Mucosa of stomach (tissue), 1 donor: ENCODE results near the gene CBLB.
"Not testable (repeated sequence)": the region's sequence is repeated elsewhere in the genome, so short reads cannot be mapped to it uniquely, and the experiment has no call there.

Experiments
- H3K27me3 ChIP-seq: one replicate; pipeline ENCODE4 v1.7.0; 2013; ENCODE audit warnings: mild to moderate bottlenecking, low read length; ENCODE audit not compliant: control insufficient read depth, insufficient read depth
- H3K36me3 ChIP-seq: one replicate; pipeline ENCODE4 v1.7.0; 2013; ENCODE audit warnings: low read length; ENCODE audit not compliant: control insufficient read depth, insufficient read depth
- H3K4me1 ChIP-seq: one replicate; pipeline ENCODE4 v1.7.0; 2013; ENCODE audit warnings: mild to moderate bottlenecking, low read length; ENCODE audit not compliant: control insufficient read depth, insufficient read depth
- H3K4me3 ChIP-seq: one replicate; pipeline ENCODE4 v1.7.0; 2013; ENCODE audit warnings: low read length
- H3K9ac ChIP-seq: one replicate; pipeline ENCODE4 v1.7.0; 2013; ENCODE audit warnings: mild to moderate bottlenecking, low read length, moderate library complexity
- H3K9me3 ChIP-seq: one replicate; pipeline ENCODE4 v1.7.0; 2013; ENCODE audit warnings: mild to moderate bottlenecking, low read length, moderate library complexity; ENCODE audit not compliant: control insufficient read depth
- donor health status: Pancreatic carcinoma.

CBLB gene

GRCh38 chr3:105770410-105770809, 98.4 kb downstream of the CBLB start:
- no peaks in the 10 kb centered on the region for H3K9me3 ChIP-seq
- no peaks in the 10 kb centered on the region for H3K36me3 ChIP-seq
- H3K4me3 ChIP-seq = no peak overlapping the region
- H3K4me1 ChIP-seq = peaks cover 6% of the 10 kb centered on the region
- H3K9ac ChIP-seq = no peak overlapping the region
- no peaks in the 10 kb centered on the region for H3K27me3 ChIP-seq

DNA sequence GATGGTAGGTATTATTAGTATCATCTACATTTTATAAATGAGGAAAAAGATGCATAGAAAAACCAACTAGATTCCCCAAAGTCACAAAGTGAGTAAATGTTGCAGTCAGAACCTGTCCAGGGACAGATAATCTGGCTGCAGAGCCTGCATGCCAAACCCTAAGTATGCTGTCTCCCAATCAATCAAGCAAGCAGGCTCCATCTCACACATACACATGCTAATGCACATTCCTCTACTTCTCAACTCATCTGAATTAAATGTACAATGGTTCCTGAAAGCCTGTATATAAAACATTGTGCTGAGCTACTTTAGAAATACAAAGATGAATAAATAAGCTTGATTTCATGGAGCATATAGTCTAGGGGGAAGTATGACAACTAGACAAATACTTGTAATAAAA, 101.0 kb downstream of the CBLB start:
- H3K4me3 ChIP-seq = no peak overlapping the region
- H3K9me3 ChIP-seq = no peaks in the 10 kb centered on the region
- H3K9ac ChIP-seq = no peak overlapping the region
- no peaks in the 10 kb centered on the region for H3K27me3 ChIP-seq
- H3K4me1 ChIP-seq = peaks cover 6% of the 10 kb centered on the region
- no peaks in the 10 kb centered on the region for H3K36me3 ChIP-seq

GRCh38 chr3:105767216-105767615, 101.6 kb downstream of the CBLB start:
- Histone ChIP-seq H3K36me3 (no peaks in the 10 kb centered on the region), H3K9me3 (no peaks in the 10 kb centered on the region), H3K4me1 (peaks cover 6% of the 10 kb centered on the region), H3K4me3 (no peak overlapping the region), H3K27me3 (no peaks in the 10 kb centered on the region), H3K9ac (no peak overlapping the region)

- Histone ChIP-seq H3K9ac (no peak overlapping the region), H3K27me3 (no peaks in the 10 kb centered on the region), H3K36me3 (no peaks in the 10 kb centered on the region), H3K4me3 (no peak overlapping the region), H3K4me1 (peaks cover 6% of the 10 kb centered on the region), H3K9me3 (no peaks in the 10 kb centered on the region)
These were observed 103.5 kb downstream of the CBLB start for GRCh38 chr3:105765308-105765639.

DNA sequence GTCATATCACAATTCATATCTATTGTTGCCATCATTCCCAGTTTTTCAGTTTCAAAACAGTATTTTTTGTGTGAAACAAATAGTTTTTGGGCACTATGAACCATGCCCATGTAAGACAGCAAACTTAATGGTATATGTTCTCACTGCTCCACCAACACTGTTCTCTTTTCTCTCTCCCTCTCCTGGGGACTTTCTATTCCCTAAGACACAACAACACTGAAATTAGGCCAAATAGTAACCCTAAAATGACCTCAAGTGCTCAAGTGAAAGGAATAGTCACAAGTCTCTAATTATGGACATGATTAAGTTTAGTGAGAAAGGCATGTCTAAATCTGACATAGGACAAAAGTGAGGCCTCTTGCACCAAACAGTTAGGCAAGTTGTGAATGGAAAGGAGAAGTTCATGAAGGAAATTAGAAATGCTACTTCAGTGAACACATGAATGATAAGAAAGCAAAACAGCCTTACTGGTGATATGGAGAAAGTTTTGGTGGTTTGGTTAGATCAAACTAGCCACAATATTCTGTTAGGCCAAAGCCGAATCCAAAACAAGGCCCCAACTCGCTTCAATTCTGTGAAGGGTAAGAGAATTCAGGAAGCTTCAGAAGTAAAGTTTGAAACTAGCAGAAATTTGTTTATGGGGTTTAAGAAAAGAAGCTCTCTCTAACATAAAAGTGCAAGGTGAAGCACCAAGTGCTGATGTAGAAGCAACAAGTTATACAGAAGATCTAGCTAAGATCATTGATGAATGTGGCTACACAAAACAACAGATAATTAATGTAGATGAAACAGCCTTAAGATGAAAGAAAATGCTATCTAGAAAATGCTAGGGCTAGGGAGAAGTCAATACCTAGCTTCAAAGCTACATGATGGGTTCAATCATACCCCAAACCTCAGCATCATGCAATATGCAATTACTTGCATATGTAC, 104.2 kb downstream of the CBLB start:
- H3K4me1 ChIP-seq = peaks cover 6% of the 10 kb centered on the region
- H3K9me3 ChIP-seq = no peaks in the 10 kb centered on the region
- H3K27me3 ChIP-seq = no peaks in the 10 kb centered on the region
- no peak overlapping the region for H3K9ac ChIP-seq
- no peaks in the 10 kb centered on the region for H3K36me3 ChIP-seq
- H3K4me3 ChIP-seq = no peak overlapping the region

GRCh38 chr3:105763659-105764036, 105.2 kb downstream of the CBLB start:
- Histone ChIP-seq H3K4me1 (peaks cover 6% of the 10 kb centered on the region), H3K36me3 (no peaks in the 10 kb centered on the region), H3K4me3 (no peak overlapping the region), H3K9me3 (no peaks in the 10 kb centered on the region), H3K27me3 (no peaks in the 10 kb centered on the region), H3K9ac (no peak overlapping the region)

- no peak overlapping the region for H3K9ac ChIP-seq
- H3K4me1 ChIP-seq = peaks cover 6% of the 10 kb centered on the region
- H3K4me3 ChIP-seq = no peak overlapping the region
- H3K9me3 ChIP-seq = no peaks in the 10 kb centered on the region
- no peaks in the 10 kb centered on the region for H3K36me3 ChIP-seq
- H3K27me3 ChIP-seq = no peaks in the 10 kb centered on the region
These were observed 105.8 kb downstream of the CBLB start for GRCh38 chr3:105762749-105763658.

- H3K9ac ChIP-seq, H3K9me3 ChIP-seq, H3K27me3 ChIP-seq, H3K36me3 ChIP-seq, H3K4me3 ChIP-seq, H3K4me1 ChIP-seq: not testable (repeated sequence)
These were observed 106.6 kb downstream of the CBLB start for GRCh38 chr3:105762214-105762613.

DNA sequence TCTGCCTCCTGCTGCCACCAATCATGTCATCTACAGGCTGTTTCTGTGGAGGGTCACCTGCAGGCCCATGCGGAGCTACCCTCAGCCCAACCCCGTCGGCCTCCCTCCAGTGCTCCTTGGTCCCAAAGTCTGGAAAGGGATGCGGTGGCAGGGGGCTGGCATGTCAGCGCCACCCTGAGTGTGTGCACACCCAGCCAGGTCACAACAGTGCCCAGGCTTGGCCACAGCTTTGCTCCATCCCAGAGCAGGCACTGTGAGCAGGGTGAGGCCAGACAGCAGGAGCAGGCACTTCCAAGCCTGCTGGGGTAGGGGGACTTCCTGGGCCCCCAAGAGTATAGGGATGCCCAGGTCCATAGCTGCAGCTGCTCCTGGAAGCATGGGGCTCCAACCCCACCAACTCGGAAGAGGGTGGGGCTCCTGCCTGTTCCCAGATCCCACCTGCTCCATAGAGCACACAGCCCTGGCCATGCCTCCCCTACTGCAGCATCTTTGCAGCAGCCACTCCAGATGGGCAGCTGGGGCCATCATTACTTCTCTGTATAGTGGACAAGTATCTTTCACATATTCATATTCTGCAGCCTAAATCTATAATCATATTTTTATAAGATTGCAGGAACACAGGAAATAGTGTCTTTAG, 109.3 kb downstream of the CBLB start:
- Histone ChIP-seq H3K4me3 (no peak overlapping the region), H3K27me3 (no peaks in the 10 kb centered on the region), H3K9ac (no peak overlapping the region)

DNA sequence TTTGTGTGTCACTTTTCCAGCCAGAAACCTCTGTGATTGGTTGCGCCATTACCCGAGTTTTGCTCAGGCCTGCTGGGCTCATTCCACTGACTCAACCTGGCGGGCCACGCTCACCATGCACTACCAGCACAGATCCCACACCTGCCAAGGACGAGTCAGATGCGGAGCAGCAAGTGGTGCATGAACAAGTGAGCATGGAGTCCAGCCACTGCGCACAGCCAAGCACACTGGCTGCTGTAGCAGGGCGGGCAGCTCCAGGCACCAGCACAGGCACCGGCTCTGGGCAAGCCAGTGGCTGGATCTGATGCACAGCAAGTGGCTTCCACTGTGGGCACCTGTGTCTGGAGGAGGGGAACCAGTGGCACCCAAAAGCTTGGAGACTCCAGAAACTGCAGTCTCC, 110.4 kb downstream of the CBLB start:
- no peak overlapping the region for H3K4me3 ChIP-seq
- peaks cover 4% of the 10 kb centered on the region for H3K4me1 ChIP-seq
- H3K27me3 ChIP-seq = no peaks in the 10 kb centered on the region
- no peaks in the 10 kb centered on the region for H3K9me3 ChIP-seq
- no peak overlapping the region for H3K9ac ChIP-seq
- no peaks in the 10 kb centered on the region for H3K36me3 ChIP-seq

More for the DNA sequence above, 109.3 kb downstream of the CBLB start:
- no peaks in the 10 kb centered on the region for H3K9me3 ChIP-seq
- H3K4me1 ChIP-seq = no peaks in the 10 kb centered on the region
- no peaks in the 10 kb centered on the region for H3K36me3 ChIP-seq

- Histone ChIP-seq H3K4me1 (peaks cover 4% of the 10 kb centered on the region), H3K9ac (no peak overlapping the region), H3K9me3 (no peaks in the 10 kb centered on the region), H3K4me3 (no peak overlapping the region), H3K27me3 (no peaks in the 10 kb centered on the region), H3K36me3 (no peaks in the 10 kb centered on the region)
These were observed 113.5 kb downstream of the CBLB start for GRCh38 chr3:105755121-105755886.
